ENCODE results near the gene STK31.
"Not testable (repeated sequence)": the region's sequence is repeated elsewhere in the genome, so short reads cannot be mapped to it uniquely, and the experiment has no call there.

Gene STK31

GRCh38 chr7:23710000-23710399 lies at the start of gene STK31:
STK31 (plus strand) TSS chr7:23710219; CDS start chr7:23710286, 67 bp downstream.
- DNase-seq = no peak

GRCh38 chr7:23661385-23661784 lies 48.6 kb upstream of the STK31 start:
- no peak for DNase-seq

GRCh38 chr7:23662124-23662983 lies 47.7 kb upstream of the STK31 start:
- no peak for DNase-seq

GRCh38 chr7:23662984-23663313 lies 47.1 kb upstream of the STK31 start:
- no peak for DNase-seq

- DNase-seq = no peak
Measured at GRCh38 chr7:23664122-23664521, 45.9 kb upstream of the STK31 start.

- no peak for DNase-seq
Measured at GRCh38 chr7:23672033-23672432, 38.0 kb upstream of the STK31 start.

GRCh38 chr7:23679898-23680413 lies 30.1 kb upstream of the STK31 start, which contains the start of gene FAM221A:
FAM221A (plus strand) TSS chr7:23680199; CDS start chr7:23680219, 20 bp downstream.
- DNase-seq = peak; percentile 91

- DNase-seq = peak; percentile 74
Measured at GRCh38 chr7:23680414-23681405, 29.3 kb upstream of the STK31 start.

GRCh38 chr7:23684041-23684440 lies 26.0 kb upstream of the STK31 start:
- DNase-seq = not testable (repeated sequence)

GRCh38 chr7:23685731-23686130 lies 24.3 kb upstream of the STK31 start:
- DNase-seq = no peak

GRCh38 chr7:23687011-23687410 lies 23.0 kb upstream of the STK31 start:
- no peak for DNase-seq

- DNase-seq = no peak
Measured at GRCh38 chr7:23689165-23689564, 20.9 kb upstream of the STK31 start.

- DNase-seq = no peak
Measured at GRCh38 chr7:23691320-23691719, 18.7 kb upstream of the STK31 start.

- DNase-seq = no peak
Measured at GRCh38 chr7:23693224-23693623, 16.8 kb upstream of the STK31 start.

- peak; percentile 78 for DNase-seq
Measured at GRCh38 chr7:23696916-23697441, 13.0 kb upstream of the STK31 start.

- DNase-seq = no peak
Measured at GRCh38 chr7:23698822-23699221, 11.2 kb upstream of the STK31 start.

GRCh38 chr7:23700046-23700445 lies 10.0 kb upstream of the STK31 start:
- DNase-seq = no peak

GRCh38 chr7:23709081-23709750 lies 803 bp upstream of the STK31 start:
- no peak for DNase-seq

- no peak for DNase-seq
Measured at GRCh38 chr7:23712368-23713284, 2.6 kb downstream of the STK31 start.

GRCh38 chr7:23713285-23714149 lies 3.5 kb downstream of the STK31 start:
- DNase-seq = no peak

- DNase-seq = no peak
Measured at GRCh38 chr7:23714150-23714464, 4.1 kb downstream of the STK31 start.
